HG03571 (cell line): Measurements from ENCODE around the gene DEPDC1.
"Not testable (repeated sequence)": the region's sequence is repeated elsewhere in the genome, so short reads cannot be mapped to it uniquely, and the experiment has no call there.

Source experiments
- ATAC-seq: cut with Tn5 transposase; IDR thresholded peaks from one replicate; pipeline ENCODE4 v1.9.1; 2021; ENCODE audit not compliant: unreplicated experiment

DEPDC1 gene

GRCh38 chr1:68496680-68497357, at the start of gene DEPDC1:
TSS of gene DEPDC1 (minus strand) at chr1:68497082. CDS start at chr1:68496999, 83 bp downstream.
- peak; percentile 95 for ATAC-seq

DNA sequence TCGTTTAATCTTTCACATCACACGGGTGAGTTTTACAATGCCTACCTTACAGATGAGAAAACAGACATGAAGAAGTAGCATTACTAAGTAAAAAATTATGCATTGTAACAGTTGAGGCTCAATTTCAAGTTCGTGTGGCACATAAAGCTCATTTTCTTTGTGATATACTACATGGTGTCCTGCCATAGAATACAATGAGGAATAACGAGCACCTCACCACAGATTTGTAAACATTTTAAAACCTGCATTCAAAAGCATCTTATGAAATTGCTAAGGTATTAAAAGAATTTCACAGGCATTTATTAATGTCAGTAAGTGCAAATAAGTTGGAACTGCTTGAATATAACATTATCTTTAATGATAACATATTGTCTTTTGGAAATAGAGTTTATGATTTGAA, 47.8 kb upstream of the DEPDC1 start:
- no peak for ATAC-seq

DNA sequence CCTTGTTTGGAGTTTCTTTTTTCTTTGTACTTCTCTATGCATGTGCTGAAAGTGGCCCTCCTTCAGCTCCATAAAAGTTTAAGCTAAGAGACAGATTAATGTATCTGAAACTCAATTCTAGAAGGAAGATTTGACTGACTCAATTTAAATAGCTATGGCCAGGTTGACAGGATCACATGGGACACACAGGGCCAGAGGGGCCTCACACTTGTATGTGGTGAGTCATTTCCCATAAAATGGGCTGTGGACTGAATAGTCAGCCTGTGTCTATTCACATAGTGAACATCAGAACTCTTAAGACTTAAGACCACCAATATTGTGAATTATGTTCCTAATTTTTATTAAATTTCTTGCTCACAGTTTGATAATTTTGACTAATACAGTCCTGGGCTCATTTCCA, 45.7 kb upstream of the DEPDC1 start:
- ATAC-seq, result no peak

DNA sequence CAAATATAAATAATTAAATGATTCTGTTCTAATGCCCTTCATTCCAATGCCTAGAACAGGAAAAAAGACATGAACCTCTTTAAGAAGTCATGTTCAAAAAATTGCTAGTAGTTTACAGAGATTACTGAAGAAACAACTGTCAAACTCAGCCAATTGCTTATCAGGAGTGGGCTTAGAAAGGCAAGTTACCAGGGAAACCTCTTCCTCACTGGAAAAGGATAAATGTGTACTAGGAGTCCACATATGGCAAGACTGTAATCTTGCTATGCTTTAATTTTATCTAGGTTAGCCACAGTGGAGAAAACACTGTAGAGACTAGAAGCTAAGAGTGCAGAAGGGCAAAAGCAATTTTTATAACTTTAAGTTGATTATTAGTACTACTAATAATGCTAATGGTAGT, 42.1 kb upstream of the DEPDC1 start:
- ATAC-seq, result no peak

DNA sequence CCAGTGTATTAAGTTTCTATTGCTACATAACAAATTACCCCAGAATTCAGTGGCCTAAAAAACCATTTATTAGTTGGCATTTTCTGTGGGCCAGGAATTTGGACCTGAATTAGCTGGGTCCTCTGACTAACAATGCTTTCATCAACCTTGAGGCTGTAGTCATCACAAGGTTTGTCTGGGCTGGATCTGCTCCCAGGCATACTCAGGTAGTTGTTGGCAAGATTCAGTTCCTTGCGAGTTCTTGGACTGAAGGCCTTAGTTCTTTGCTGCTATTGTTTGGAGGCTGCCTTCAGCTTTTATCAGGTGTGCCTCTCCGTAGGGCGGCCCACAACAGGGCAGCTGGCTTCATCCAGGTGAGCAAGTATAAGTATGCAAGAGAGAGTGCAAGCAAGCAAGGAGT, 31.4 kb upstream of the DEPDC1 start:
- no peak for ATAC-seq

GRCh38 chr1:68525781-68526180, 28.9 kb upstream of the DEPDC1 start:
- no peak for ATAC-seq

DNA sequence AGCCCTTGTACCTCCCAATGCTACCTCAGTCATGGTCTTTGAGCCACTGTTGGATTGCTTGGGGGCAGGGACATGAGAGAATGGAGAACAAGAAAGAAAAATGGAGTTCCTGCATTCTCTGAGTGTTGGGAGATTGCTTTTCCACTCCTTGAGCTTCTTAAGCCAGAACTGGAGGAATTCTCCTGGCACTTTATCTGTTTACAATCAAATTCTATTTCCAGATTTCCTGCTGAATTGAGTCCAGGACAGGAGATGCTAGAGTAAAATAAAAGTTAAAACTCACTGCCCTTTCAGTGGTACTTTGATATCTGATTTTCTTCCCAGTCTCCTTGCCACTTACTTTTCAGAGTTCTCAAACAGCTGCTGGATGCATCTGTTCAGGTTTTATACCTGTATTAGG, 24.4 kb upstream of the DEPDC1 start:
- no peak for ATAC-seq

DNA sequence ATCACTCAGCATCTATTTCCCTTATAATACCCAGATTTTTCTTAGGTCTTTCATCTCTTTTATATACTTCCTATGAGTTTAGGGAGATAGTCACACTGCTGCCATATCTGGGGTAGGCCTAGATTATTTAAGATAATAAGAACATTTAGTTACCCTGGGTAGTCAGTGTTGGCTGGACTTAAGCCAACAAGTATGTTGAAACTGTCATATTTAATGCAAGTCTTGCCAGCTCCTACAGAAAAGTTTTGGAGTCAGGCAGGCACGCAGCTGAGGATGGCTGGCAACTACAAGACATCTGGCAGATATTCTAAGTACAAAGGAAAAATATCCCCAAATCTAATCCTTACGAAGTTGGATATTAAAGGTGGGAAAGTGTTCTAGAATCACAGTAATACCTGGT, 19.2 kb upstream of the DEPDC1 start:
- no peak for ATAC-seq

DNA sequence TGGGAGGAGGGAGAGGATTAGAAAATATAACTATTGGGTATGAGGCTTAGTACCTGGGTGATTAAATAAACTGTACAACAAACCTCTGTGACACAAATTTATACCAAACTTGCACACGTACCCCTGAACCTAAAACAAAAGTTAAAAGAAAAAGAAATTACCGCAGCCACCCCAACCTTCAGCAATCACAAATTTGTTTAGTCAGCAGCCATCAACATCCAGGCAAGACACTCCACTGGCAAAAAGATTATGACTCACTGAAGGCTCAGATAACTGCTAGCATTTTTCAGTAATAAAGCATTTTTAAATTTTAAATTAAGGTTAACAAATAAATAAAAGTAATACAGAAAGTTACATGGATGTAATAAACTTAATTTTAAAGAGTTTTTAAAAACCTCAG, 14.4 kb upstream of the DEPDC1 start:
- ATAC-seq, result no peak

GRCh38 chr1:68506386-68506785, 9.5 kb upstream of the DEPDC1 start:
- no peak for ATAC-seq

GRCh38 chr1:68503085-68503484, 6.2 kb upstream of the DEPDC1 start:
- no peak for ATAC-seq

DNA sequence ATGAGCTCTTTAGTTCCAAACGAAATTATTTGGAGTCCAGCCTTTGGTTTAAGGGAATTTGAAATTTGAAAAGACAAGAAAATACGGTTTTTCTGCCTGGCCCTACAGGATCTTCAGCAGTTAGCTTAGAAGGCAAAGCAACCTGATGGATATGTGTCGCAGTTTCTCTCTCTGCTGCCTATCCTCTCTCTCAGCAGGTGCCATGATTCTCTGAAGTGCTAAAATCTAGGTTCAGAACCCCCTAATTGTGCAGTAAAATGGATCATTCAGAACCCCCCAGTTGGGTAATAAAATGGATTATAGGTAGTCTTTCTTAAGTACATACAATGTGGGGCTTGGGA, 446 bp upstream of the DEPDC1 start:
- peak; percentile 1 for ATAC-seq

GRCh38 chr1:68495968-68496679, 758 bp downstream of the DEPDC1 start:
- ATAC-seq, result peak; percentile 10

DNA sequence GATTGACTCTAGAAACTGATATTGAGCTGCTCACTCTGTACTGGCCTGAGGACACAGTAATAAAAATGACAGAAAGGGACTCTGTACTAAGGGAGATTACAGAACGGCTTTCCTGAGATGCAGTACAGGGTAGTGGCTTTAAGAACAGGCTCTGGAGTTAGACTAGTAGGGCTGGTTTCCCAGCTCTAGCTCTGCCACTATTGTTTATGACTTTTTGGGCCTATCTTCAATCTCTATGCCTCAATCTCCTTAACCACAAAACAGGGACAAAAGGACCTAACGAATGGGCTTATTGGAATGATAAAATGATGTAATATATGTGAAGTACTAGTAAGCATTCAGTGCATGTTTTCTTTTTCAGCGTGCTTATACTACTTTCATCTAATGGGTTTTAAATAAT, 1.4 kb downstream of the DEPDC1 start:
- no peak for ATAC-seq

DNA sequence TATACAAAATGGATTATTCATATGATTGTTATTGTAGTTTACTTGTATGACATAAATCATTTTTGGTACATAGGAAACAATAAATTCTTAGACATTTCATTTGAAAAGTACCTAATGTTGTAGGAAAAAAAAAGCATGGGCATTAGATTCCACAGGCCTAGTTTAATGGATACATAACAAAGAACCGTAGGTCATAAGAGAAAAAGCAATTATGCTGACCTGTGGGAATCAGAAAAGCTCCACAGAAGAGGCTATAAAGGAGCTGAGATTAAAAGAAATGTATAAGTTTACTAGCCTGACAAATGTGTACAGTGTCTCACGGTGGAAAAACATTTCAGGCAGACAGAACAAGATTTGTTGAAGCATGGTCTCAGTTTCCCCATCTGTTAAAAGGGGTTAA, 3.7 kb downstream of the DEPDC1 start:
- no peak for ATAC-seq

DNA sequence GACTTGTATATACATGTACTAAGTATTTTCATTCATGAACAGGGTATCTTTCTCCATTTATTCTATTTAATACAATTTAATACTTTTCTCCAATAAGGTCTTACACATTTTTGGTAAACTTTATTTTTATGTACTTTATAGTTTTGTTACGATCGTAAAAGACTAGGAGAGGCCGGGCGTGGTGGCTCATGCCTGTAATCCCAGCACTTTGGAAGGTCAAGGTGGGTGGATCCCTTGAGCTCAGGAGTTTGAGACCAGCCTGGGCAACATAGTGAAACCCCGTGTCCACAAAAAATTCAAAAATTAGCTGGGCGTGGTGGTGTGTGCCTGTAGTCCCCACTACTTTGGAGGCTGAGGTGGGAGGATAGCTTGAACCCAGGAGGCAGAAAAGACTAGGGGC, 4.6 kb downstream of the DEPDC1 start:
- ATAC-seq, result not testable (repeated sequence)

GRCh38 chr1:68490046-68490651, 6.7 kb downstream of the DEPDC1 start:
- ATAC-seq, result no peak

DNA sequence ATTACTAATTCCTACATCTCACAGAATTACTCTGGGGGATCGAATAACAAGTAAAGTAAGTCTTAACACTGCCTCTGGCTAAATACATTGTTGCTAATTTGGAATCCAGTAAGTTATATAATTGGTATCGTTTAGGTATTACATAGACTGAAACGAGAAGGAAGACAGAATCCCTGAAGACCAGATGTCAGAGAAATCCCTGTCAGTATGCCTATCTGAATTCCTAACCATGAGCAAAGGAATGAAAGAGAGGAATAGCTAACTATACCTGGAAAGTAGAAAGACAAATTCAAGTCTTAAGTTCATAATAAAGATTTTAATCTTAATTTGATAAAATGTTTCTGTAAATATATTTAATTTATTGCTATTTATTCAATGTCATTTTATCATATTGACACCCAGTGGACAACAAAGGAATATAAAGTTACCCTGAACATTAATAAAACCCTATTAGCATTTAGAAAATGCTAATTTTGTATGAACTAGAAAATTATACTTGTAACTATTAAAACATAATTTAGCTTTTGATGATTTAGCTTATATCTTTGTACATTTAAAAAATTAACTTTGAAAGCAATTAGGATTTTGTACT, 11.4 kb downstream of the DEPDC1 start:
- ATAC-seq, result no peak

DNA sequence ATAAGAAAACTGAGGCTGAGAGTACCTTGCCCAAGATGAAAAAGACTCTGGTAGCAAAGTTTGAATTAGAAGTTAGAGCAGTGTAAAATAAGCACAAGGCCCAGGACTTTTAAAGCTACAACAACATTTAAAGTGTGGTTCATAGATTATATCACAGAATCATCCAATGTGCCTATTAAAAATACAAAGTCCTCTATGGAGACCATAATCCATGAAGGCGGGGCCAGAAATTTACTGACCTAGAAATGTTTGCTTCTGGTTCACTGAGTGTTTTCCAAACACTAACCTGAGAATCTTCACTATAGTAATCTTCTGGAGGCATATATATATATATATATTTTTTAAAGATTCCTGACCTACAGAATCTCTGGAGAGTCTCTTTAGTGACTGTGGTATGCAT, 12.3 kb downstream of the DEPDC1 start:
- ATAC-seq, result no peak

- no peak for ATAC-seq
These were observed 15.8 kb downstream of the DEPDC1 start for GRCh38 chr1:68481041-68481440.

DNA sequence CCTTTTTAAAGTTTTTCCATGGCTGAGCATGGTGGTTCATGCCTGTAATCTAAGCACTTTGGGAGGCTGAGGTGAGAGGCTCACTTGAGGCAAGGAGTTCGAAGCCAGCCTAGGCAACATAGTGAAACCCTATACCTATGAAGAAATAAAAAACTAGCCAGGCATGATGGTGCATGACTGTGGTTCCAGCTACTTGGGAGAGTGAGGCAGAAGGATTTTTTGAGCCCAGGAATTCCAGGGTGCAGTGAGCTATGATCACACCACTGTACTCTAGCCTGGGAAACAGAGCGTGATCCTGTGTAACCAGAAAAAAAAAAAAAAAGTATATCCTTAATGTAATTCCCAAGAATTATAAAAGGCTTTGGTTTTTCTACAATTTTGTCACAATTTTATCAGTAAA, 17.4 kb downstream of the DEPDC1 start:
- no peak for ATAC-seq

GRCh38 chr1:68478662-68479061, 18.2 kb downstream of the DEPDC1 start:
- ATAC-seq, result no peak
